Loucy (cell line): ENCODE measurements around the gene MYO1E.

Source experiments
- H2AFZ ChIP-seq: fragments of 200-600 bp; sonication (generic); 2 replicates; pipeline ENCODE4 v1.6.0; 2016; ENCODE audit warnings: antibody characterized with exemption, mild to moderate bottlenecking, low read length, moderate library complexity
- H3F3A ChIP-seq: fragments of 200-600 bp; 2 replicates; pipeline ENCODE4 v1.6.0; 2016; ENCODE audit warnings: antibody characterized with exemption, low read depth, mild to moderate bottlenecking
- H3K27me3 ChIP-seq: fragments of 200-600 bp; sonication (generic); 2 replicates; pipeline ENCODE4 v1.6.1; 2014; ENCODE audit warnings: low read length, mild to moderate bottlenecking; ENCODE audit not compliant: insufficient read depth, poor library complexity, severe bottlenecking
- H3K36me3 ChIP-seq: fragments of 200-600 bp; sonication (generic); 2 replicates; pipeline ENCODE4 v1.6.1; 2016; ENCODE audit warnings: low read length; ENCODE audit not compliant: insufficient read depth
- H3K4me1 ChIP-seq: fragments of 200-600 bp; sonication (generic); 2 replicates; pipeline ENCODE4 v1.5.1; 2014; ENCODE audit warnings: low read length, mild to moderate bottlenecking; ENCODE audit not compliant: insufficient read depth, poor library complexity, severe bottlenecking
- H3K4me2 ChIP-seq: fragments of 200-600 bp; sonication (generic); 2 replicates; pipeline ENCODE4 v1.6.0; 2014; ENCODE audit warnings: antibody characterized with exemption, low read length, low read depth, mild to moderate bottlenecking; ENCODE audit not compliant: poor library complexity, severe bottlenecking
- H3K4me3 ChIP-seq: fragments of 200-600 bp; sonication (generic); 2 replicates; pipeline ENCODE4 v1.5.1; 2014; ENCODE audit warnings: low read length, mild to moderate bottlenecking, mixed read lengths; ENCODE audit not compliant: poor library complexity, severe bottlenecking
- H3K79me2 ChIP-seq: fragments of 200-600 bp; sonication (generic); 2 replicates; pipeline ENCODE4 v1.6.1; 2014; ENCODE audit warnings: low read length; ENCODE audit not compliant: insufficient read depth
- H3K9ac ChIP-seq: fragments of 200-600 bp; sonication (generic); 2 replicates; pipeline ENCODE4 v1.6.0; 2014; ENCODE audit warnings: mild to moderate bottlenecking, low read depth, low read length, moderate library complexity; ENCODE audit not compliant: poor library complexity, severe bottlenecking
- H3K9me2 ChIP-seq: fragments of 200-600 bp; sonication (generic); replicated peaks from 2 replicates; pipeline ENCODE4 v1.6.1; 2016; ENCODE audit warnings: low read depth, low read length, mixed read lengths
- H3K9me3 ChIP-seq: fragments of 200-600 bp; sonication (generic); 2 replicates; pipeline ENCODE4 v1.6.1; 2014; ENCODE audit warnings: mild to moderate bottlenecking, antibody characterized with exemption, low read length, low read depth; ENCODE audit not compliant: insufficient read depth
- H4K20me1 ChIP-seq: fragments of 200-600 bp; sonication (generic); 2 replicates; pipeline ENCODE4 v1.6.0; 2014; ENCODE audit warnings: antibody characterized with exemption, low read length, mild to moderate bottlenecking; ENCODE audit not compliant: insufficient read depth, poor library complexity, severe bottlenecking
- EZH2phosphoT487 ChIP-seq: fragments of 200-600 bp; IDR thresholded peaks from 2 replicates; pipeline ENCODE4 v1.6.1; 2018; ENCODE audit warnings: antibody characterized with exemption, mild to moderate bottlenecking, moderate library complexity, borderline replicate concordance
- TF ChIP-seq, protein P1 (sequence below): fragments of 200-600 bp; sonication (generic); conservative IDR thresholded peaks from 2 replicates; pipeline ENCODE4 v1.5.1; 2014; ENCODE audit warnings: mild to moderate bottlenecking, antibody characterized with exemption, low read length

MYO1E gene

DNA sequence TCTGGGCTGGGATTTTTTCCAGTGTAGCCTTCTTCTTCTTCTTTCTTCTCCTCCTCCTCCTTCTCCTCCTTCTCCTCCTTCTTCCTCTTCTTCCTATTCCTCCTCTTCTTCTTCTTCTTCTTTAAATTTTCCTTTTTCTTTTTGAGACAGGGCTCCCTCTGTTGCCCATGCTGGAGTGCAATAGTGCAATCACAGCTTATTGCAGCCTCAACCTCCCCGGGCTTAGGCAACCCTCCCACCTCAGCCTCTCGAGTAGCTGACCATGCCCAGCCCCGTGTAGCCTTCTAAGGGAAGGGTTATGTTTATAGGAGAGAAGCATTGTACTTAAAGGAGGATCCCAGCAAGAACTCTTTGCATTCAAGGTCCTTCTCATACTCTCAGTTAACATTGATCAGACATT lies 24.0 kb upstream of the MYO1E start:
- Histone ChIP-seq H3K9me3 (no peaks in the 10 kb centered on the region), H4K20me1 (no peaks in the 10 kb centered on the region), H3K27me3 (no peaks in the 10 kb centered on the region), H2AFZ (no peak overlapping the region), H3F3A (no peaks in the 10 kb centered on the region), H3K9ac (no peak overlapping the region), H3K4me2 (no peak overlapping the region), H3K36me3 (no peaks in the 10 kb centered on the region), H3K9me2 (no peaks in the 10 kb centered on the region), H3K4me3 (no peak overlapping the region), H3K4me1 (no peaks in the 10 kb centered on the region), H3K79me2 (no peaks in the 10 kb centered on the region)
- TF ChIP-seq, protein P1, sequence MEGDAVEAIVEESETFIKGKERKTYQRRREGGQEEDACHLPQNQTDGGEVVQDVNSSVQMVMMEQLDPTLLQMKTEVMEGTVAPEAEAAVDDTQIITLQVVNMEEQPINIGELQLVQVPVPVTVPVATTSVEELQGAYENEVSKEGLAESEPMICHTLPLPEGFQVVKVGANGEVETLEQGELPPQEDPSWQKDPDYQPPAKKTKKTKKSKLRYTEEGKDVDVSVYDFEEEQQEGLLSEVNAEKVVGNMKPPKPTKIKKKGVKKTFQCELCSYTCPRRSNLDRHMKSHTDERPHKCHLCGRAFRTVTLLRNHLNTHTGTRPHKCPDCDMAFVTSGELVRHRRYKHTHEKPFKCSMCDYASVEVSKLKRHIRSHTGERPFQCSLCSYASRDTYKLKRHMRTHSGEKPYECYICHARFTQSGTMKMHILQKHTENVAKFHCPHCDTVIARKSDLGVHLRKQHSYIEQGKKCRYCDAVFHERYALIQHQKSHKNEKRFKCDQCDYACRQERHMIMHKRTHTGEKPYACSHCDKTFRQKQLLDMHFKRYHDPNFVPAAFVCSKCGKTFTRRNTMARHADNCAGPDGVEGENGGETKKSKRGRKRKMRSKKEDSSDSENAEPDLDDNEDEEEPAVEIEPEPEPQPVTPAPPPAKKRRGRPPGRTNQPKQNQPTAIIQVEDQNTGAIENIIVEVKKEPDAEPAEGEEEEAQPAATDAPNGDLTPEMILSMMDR: 0 out of 2 replicates have a peak, but pooled peaks have one; percentile 8
- TF ChIP-seq EZH2phosphoT487: no peak

- Histone ChIP-seq H3K4me2 (no peak overlapping the region), H3K4me3 (no peak overlapping the region), H3K9me2 (no peaks in the 10 kb centered on the region), H3K36me3 (no peaks in the 10 kb centered on the region), H3F3A (no peaks in the 10 kb centered on the region), H4K20me1 (no peaks in the 10 kb centered on the region), H2AFZ (no peak overlapping the region), H3K4me1 (no peaks in the 10 kb centered on the region), H3K9ac (no peak overlapping the region), H3K79me2 (no peaks in the 10 kb centered on the region), H3K9me3 (no peaks in the 10 kb centered on the region), H3K27me3 (no peaks in the 10 kb centered on the region)
- TF ChIP-seq, protein P1: no peak
- TF ChIP-seq EZH2phosphoT487: no peak
Measured at GRCh38 chr15:59396211-59396610, 23.5 kb upstream of the MYO1E start.

- no peaks in the 10 kb centered on the region for H3K4me1 ChIP-seq
- TF ChIP-seq, protein P1: no peak
- TF ChIP-seq EZH2phosphoT487: no peak
- H3K9ac ChIP-seq: no peak overlapping the region
- H3K9me3 ChIP-seq: no peaks in the 10 kb centered on the region
- no peaks in the 10 kb centered on the region for H3F3A ChIP-seq
- no peaks in the 10 kb centered on the region for H3K9me2 ChIP-seq
- no peaks in the 10 kb centered on the region for H3K27me3 ChIP-seq
- no peaks in the 10 kb centered on the region for H3K79me2 ChIP-seq
- no peak overlapping the region for H3K4me2 ChIP-seq
- H2AFZ ChIP-seq: no peak overlapping the region
- no peaks in the 10 kb centered on the region for H3K36me3 ChIP-seq
- no peak overlapping the region for H3K4me3 ChIP-seq
- H4K20me1 ChIP-seq: no peaks in the 10 kb centered on the region
Measured at GRCh38 chr15:59394166-59394661, 21.5 kb upstream of the MYO1E start.
